Smooth muscle cell (in vitro differentiated cells): ENCODE results near the gene XIRP2. TPM values are rescaled to one million over a fixed set of nuclear protein-coding genes. Genes with fewer than 3 reads are reported as not detected.

ENCODE experiments used
- DNase-seq: peaks from one replicate; lab custom pipeline; 2025; ENCODE audit not compliant: unreplicated experiment; lab: John Stamatoyannopoulos, UW
- H2AFZ ChIP-seq: fragments of 200-600 bp; sonication (generic); 2 replicates; pipeline ENCODE4 v1.6.0; 2016; ENCODE audit warnings: antibody characterized with exemption, low read depth, mild to moderate bottlenecking
- H3F3A ChIP-seq: fragments of 200-600 bp; sonication (generic); 2 replicates; pipeline ENCODE4 v1.6.0; 2017; ENCODE audit warnings: antibody characterized with exemption, low read depth
- H3K27ac ChIP-seq: fragments of 200-600 bp; sonication (generic); 2 replicates; pipeline ENCODE4 v1.5.1; 2016; ENCODE audit warnings: low read depth, mild to moderate bottlenecking
- H3K27me3 ChIP-seq: fragments of 200-600 bp; sonication (generic); 2 replicates; pipeline ENCODE4 v1.6.1; 2016; ENCODE audit warnings: low read depth, mild to moderate bottlenecking
- H3K36me3 ChIP-seq: fragments of 200-600 bp; sonication (generic); 2 replicates; pipeline ENCODE4 v1.5.1; 2016; ENCODE audit warnings: low read depth
- H3K4me1 ChIP-seq: fragments of 200-600 bp; sonication (generic); 2 replicates; pipeline ENCODE4 v1.5.1; 2016; ENCODE audit warnings: low read depth
- H3K4me2 ChIP-seq: fragments of 200-600 bp; sonication (generic); 2 replicates; pipeline ENCODE4 v1.6.0; 2016; ENCODE audit warnings: mild to moderate bottlenecking
- H3K4me3 ChIP-seq: fragments of 200-600 bp; sonication (generic); 2 replicates; pipeline ENCODE4 v1.5.1; 2016; ENCODE audit warnings: mild to moderate bottlenecking
- H3K79me2 ChIP-seq: fragments of 200-600 bp; sonication (generic); 2 replicates; pipeline ENCODE4 v1.6.0; 2016; ENCODE audit warnings: low read depth, mild to moderate bottlenecking
- H3K9ac ChIP-seq: fragments of 200-600 bp; sonication (generic); 2 replicates; pipeline ENCODE4 v1.6.0; 2016; ENCODE audit warnings: low read depth
- H3K9me3 ChIP-seq: fragments of 200-600 bp; sonication (generic); replicated peaks from 2 replicates; pipeline ENCODE4 v1.5.1; 2016; ENCODE audit warnings: low read depth
- H4K20me1 ChIP-seq: fragments of 200-600 bp; sonication (generic); 2 replicates; pipeline ENCODE4 v1.6.0; 2016; ENCODE audit warnings: low read depth
- WGBS: methylation state at CpG from one replicate; pipeline ENCODE4 v1.1.7; 2016; ENCODE audit warnings: low lambda C conversion rate; 5-methylcytosine and 5-hydroxymethylcytosine counted together
- polyA plus RNA-seq: library from polyadenylated mRNA; unstranded; fragments of >200 nt; fragmentation: Nextera tagmentation; extraction: Ambion mirVana; gene quantifications from 2 replicates; pipeline ENCODE4 v1.2.1, GENCODE V29; 2016
- total RNA-seq: library from RNA; depleted of rRNA; stranded (reverse); fragments of >200 nt; gene quantifications from 2 replicates; pipeline ENCODE4 v1.2.3, GENCODE V29; 2014
- TF ChIP-seq, protein P1 (sequence below): fragments of 200-600 bp; sonication (generic); IDR thresholded peaks from 2 replicates; pipeline ENCODE4 v1.5.1; 2017; ENCODE audit warnings: borderline replicate concordance, mild to moderate bottlenecking, antibody characterized with exemption; ENCODE audit not compliant: insufficient read depth, poor library complexity, severe bottlenecking

XIRP2 gene
- total and polyA plus RNA-seq, 2 experiments from 2014 or later = not detected

DNA sequence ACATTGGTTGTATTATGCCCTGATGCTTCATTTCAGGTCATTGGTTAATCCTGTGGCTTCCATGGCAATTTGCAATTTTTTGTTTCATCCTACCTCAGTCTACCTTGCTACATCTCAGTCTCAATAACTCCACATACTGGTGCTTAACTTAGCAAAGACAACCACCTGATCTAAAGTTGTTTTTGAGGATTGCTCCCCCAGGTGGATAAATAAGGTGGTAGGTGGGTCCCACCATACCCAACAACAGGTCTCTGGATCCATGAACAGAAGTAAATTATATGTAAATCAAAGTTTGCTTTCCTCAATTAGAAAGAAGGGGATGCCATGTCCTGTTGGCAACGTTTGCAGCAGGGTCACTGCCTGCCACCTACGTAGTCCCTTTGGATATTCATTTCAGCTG, 7.0 kb downstream of the XIRP2 start:
- no peaks in the 10 kb centered on the region for H3K27me3 ChIP-seq
- TF ChIP-seq, protein P1, sequence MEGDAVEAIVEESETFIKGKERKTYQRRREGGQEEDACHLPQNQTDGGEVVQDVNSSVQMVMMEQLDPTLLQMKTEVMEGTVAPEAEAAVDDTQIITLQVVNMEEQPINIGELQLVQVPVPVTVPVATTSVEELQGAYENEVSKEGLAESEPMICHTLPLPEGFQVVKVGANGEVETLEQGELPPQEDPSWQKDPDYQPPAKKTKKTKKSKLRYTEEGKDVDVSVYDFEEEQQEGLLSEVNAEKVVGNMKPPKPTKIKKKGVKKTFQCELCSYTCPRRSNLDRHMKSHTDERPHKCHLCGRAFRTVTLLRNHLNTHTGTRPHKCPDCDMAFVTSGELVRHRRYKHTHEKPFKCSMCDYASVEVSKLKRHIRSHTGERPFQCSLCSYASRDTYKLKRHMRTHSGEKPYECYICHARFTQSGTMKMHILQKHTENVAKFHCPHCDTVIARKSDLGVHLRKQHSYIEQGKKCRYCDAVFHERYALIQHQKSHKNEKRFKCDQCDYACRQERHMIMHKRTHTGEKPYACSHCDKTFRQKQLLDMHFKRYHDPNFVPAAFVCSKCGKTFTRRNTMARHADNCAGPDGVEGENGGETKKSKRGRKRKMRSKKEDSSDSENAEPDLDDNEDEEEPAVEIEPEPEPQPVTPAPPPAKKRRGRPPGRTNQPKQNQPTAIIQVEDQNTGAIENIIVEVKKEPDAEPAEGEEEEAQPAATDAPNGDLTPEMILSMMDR = no peak
- H3K27ac ChIP-seq = no peak overlapping the region
- H3K79me2 ChIP-seq = no peaks in the 10 kb centered on the region
- no peaks in the 10 kb centered on the region for H4K20me1 ChIP-seq
- DNase-seq = no peak
- H3K4me1 ChIP-seq = no peaks in the 10 kb centered on the region
- no peaks in the 10 kb centered on the region for H3F3A ChIP-seq
- no peaks in the 10 kb centered on the region for H3K9me3 ChIP-seq
- WGBS = 59% methylated on average over 2 of the region's 2 CpGs
- no peak overlapping the region for H3K9ac ChIP-seq
- no peak overlapping the region for H3K4me3 ChIP-seq
- H3K4me2 ChIP-seq = no peak overlapping the region
- H2AFZ ChIP-seq = no peak overlapping the region
- H3K36me3 ChIP-seq = no peaks in the 10 kb centered on the region

DNA sequence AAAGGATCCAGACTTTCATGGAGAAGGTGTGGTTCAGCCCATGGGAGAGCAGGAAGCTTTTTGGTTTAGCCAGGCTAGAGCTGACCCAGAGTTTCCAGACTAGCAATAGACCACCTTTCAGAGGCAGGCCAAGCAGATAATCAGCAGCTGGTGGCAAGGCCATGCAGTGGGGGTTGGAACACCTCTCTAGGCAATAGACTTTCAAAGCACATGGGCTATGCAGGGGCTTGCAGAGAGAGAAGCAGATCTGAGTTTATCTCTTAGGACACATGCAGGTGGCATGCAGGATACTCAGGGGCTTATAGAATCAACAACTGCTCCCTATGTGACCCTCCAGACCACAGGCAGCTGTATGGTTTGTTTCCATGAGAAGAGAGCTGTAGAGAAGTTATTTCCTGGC, 9.4 kb downstream of the XIRP2 start:
- no peak overlapping the region for H3K27ac ChIP-seq
- H3K79me2 ChIP-seq = no peaks in the 10 kb centered on the region
- no peak for DNase-seq
- H2AFZ ChIP-seq = no peak overlapping the region
- H4K20me1 ChIP-seq = no peaks in the 10 kb centered on the region
- H3K9ac ChIP-seq = no peak overlapping the region
- H3K4me1 ChIP-seq = no peaks in the 10 kb centered on the region
- H3F3A ChIP-seq = no peaks in the 10 kb centered on the region
- no peaks in the 10 kb centered on the region for H3K9me3 ChIP-seq
- TF ChIP-seq, protein P1 = no peak
- H3K36me3 ChIP-seq = no peaks in the 10 kb centered on the region
- no peaks in the 10 kb centered on the region for H3K27me3 ChIP-seq
- no peak overlapping the region for H3K4me2 ChIP-seq
- no peak overlapping the region for H3K4me3 ChIP-seq

DNA sequence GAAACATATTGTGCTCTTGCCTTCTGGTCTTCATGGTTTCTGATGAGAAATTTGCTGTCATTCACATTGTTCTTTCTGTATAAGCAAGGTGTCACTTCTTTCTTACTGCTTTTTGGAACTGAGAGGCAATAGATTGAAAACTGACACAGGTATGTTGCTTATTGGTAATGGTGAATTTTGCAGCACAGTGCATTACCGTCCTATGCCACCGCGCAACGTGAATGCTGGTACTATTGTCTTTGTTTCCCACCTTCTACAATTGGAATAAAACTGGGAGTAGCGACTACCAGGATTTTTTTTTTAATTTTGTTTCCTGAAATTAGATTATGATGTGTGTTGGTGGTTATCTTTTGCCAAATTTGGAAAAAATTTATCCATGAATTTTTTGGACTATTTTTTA, 11.4 kb downstream of the XIRP2 start:
- no peak overlapping the region for H3K27ac ChIP-seq
- 86% methylated on average over 5 of the region's 5 CpGs for WGBS
- H3K79me2 ChIP-seq = no peaks in the 10 kb centered on the region
- H3K4me1 ChIP-seq = no peaks in the 10 kb centered on the region
- H4K20me1 ChIP-seq = no peaks in the 10 kb centered on the region
- no peak overlapping the region for H3K9ac ChIP-seq
- H2AFZ ChIP-seq = no peak overlapping the region
- no peaks in the 10 kb centered on the region for H3K9me3 ChIP-seq
- no peaks in the 10 kb centered on the region for H3K36me3 ChIP-seq
- no peaks in the 10 kb centered on the region for H3F3A ChIP-seq
- no peak overlapping the region for H3K4me3 ChIP-seq
- TF ChIP-seq, protein P1 = no peak
- DNase-seq = no peak
- no peak overlapping the region for H3K4me2 ChIP-seq
- H3K27me3 ChIP-seq = no peaks in the 10 kb centered on the region

DNA sequence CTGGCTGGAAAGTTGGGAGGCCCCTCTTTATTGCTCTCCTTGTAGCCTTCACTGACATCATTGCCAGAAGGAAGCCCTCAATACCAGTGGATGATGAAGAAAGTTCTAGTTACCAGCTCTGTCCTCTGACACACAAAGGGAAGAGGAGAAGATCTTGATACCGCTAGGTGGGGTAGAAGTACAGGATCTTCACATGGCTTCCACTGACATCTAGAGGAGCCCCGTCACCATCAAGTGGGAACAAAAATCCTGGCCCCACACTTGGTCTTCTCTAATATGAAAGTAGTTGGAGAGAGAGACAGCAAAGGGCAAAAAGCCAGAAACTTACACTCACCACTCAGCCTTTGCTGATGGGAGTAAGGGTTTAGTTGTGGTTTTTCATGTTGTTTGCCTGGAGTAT, 12.4 kb downstream of the XIRP2 start:
- H3K27ac ChIP-seq = no peak overlapping the region
- DNase-seq = no peak
- TF ChIP-seq, protein P1 = peak; percentile 23
- no peaks in the 10 kb centered on the region for H3K27me3 ChIP-seq
- WGBS = 26% methylated on average over 2 of the region's 2 CpGs
- no peaks in the 10 kb centered on the region for H3K4me1 ChIP-seq
- H2AFZ ChIP-seq = no peak overlapping the region
- H3F3A ChIP-seq = no peaks in the 10 kb centered on the region
- H3K36me3 ChIP-seq = no peaks in the 10 kb centered on the region
- H3K9ac ChIP-seq = no peak overlapping the region
- H3K79me2 ChIP-seq = no peaks in the 10 kb centered on the region
- no peaks in the 10 kb centered on the region for H4K20me1 ChIP-seq
- H3K4me3 ChIP-seq = no peak overlapping the region
- no peaks in the 10 kb centered on the region for H3K9me3 ChIP-seq
- H3K4me2 ChIP-seq = no peak overlapping the region
